ENCODE measurements around the gene PIH1D2.

GRCh38 chr11:112123129-112123528 is 49.3 kb upstream of the PIH1D2 start:
- TF ChIP-seq, protein P1, sequence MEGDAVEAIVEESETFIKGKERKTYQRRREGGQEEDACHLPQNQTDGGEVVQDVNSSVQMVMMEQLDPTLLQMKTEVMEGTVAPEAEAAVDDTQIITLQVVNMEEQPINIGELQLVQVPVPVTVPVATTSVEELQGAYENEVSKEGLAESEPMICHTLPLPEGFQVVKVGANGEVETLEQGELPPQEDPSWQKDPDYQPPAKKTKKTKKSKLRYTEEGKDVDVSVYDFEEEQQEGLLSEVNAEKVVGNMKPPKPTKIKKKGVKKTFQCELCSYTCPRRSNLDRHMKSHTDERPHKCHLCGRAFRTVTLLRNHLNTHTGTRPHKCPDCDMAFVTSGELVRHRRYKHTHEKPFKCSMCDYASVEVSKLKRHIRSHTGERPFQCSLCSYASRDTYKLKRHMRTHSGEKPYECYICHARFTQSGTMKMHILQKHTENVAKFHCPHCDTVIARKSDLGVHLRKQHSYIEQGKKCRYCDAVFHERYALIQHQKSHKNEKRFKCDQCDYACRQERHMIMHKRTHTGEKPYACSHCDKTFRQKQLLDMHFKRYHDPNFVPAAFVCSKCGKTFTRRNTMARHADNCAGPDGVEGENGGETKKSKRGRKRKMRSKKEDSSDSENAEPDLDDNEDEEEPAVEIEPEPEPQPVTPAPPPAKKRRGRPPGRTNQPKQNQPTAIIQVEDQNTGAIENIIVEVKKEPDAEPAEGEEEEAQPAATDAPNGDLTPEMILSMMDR (IDR thresholded peaks at IDR 0.05; ENCODE audit: low read length) = no peak
- no peak for TF ChIP-seq EZH2 (optimal IDR thresholded peaks at IDR 0.05; ENCODE audit: low read depth, low read length)
